GM12865 (cell line): Measurements from ENCODE around the gene MYO10.

Experiments used
- DNase-seq: peaks from one replicate; pipeline ENCODE4 v3.0.0; 2010; ENCODE audit warnings: low read depth
- H3K4me3 ChIP-seq: 2 replicates; pipeline ENCODE4 v1.5.1; 2011; ENCODE audit warnings: mild to moderate bottlenecking, low read depth, low read length, control low read depth
- CTCF ChIP-seq: IDR thresholded peaks from 2 replicates; pipeline ENCODE4 v1.5.1; 2011; ENCODE audit warnings: low read length, control low read depth, low read depth, inconsistent platforms; ENCODE audit not compliant: insufficient read depth; ENCODE audit errors: missing control alignments

MYO10 gene

GRCh38 chr5:16961131-16961530 lies 25.0 kb upstream of the MYO10 start:
- DNase-seq = no peak
- no peak overlapping the region for H3K4me3 ChIP-seq
- no peak for TF ChIP-seq CTCF

- no peak overlapping the region for H3K4me3 ChIP-seq
- no peak for TF ChIP-seq CTCF
- DNase-seq = no peak
Measured at GRCh38 chr5:16957304-16958196, 21.5 kb upstream of the MYO10 start.

GRCh38 chr5:16953729-16954128 lies 17.6 kb upstream of the MYO10 start:
- no peak for TF ChIP-seq CTCF
- no peak overlapping the region for H3K4me3 ChIP-seq
- no peak for DNase-seq

- no peak for DNase-seq
- TF ChIP-seq CTCF = no peak
- H3K4me3 ChIP-seq = no peak overlapping the region
Measured at GRCh38 chr5:16952968-16953671, 17.0 kb upstream of the MYO10 start.

- no peak for TF ChIP-seq CTCF
- DNase-seq = no peak
- no peak overlapping the region for H3K4me3 ChIP-seq
Measured at GRCh38 chr5:16946725-16947124, 10.6 kb upstream of the MYO10 start.

- DNase-seq = no peak
- no peak overlapping the region for H3K4me3 ChIP-seq
- no peak for TF ChIP-seq CTCF
Measured at GRCh38 chr5:16944816-16945562, 8.9 kb upstream of the MYO10 start.
